ENCODE results near the gene MAP3K13.

Gene MAP3K13

DNA sequence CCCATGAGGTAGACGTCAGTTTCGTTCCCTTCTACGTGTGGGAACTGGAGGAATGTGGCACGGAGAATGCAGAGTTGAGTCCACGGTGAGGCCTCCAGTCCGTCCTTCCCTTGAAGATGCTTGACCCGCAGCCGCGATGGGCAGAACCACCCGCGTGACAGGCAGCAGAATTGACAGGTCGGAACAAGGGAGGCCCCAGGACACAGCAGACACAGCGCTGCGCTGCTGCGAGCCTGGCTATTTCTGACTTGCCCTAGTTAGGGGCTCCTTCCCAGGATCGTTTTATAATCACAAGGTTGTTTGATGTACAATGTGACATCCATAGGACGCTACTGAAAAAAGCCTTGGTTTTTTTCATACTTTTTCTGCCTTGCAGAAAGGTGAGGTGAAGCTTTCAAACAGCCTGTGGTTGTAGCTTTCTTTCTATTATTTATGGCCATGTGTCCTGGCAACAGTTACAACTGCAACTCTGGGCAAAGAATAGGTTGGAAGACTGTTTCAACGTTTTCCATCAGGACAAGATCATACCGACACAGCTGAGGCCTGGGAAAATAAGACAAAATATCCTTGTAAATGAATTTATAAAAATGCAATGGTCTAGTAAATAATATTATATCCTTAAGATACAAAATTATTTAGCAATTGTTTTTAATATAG is 145.5 kb downstream of the MAP3K13 start:
- DNase-seq (ENCODE audit: low read depth in 2 of 2) = no peak

DNA sequence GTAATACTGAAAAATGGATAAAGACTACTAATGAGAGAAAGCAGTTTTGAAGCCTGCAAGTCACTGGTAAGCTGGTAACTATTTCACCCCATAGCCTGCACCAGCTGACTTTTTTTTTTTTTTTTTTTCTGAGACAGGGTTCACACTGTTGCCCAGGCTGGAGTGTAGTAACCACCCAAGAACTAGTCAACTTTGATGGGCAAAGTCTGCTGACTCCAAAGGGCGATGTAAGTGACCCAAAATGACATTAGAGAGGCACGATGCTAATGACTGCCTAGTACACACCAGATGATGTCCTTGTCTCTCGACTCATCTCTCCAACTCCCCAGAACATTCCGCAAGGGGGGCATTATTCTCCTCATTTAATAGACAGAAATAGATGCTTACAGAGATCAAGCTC is 148.8 kb downstream of the MAP3K13 start:
- no peak for DNase-seq (ENCODE audit: low read depth in 2 of 2)

DNA sequence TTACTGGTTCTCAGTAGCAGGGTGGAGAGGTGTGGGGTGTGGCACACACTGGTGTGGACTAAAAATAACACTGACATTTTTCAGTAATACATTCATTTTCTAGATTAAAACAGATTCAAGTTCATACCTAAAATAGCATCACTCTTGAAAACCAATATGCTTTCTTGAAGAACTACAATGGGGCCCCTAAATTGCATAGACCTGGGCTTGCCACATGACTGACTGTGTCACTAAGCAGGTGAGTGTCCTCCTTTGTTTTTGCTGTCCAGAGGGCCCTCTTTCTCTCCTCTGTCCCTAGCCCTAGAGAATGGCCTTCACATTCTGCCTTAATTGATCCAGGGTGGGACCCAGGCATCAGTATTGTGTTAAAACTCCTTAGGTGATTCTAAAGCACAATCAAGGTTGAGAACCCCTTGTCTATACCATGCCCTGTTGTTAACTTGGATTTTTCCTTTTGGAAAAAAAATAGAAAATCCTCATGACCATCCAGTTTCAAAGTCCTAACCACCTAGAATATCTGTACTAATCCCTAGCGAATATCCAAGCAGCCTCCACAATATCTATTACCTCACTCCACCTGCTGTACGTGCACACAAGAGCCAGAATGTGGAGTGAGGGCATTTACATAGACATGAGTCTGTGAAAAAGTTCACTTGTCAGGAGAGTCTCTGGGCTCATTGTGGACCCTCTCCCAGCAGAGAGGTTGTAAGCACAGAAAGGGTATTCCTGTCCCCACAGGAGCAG is 154.6 kb downstream of the MAP3K13 start:
- DNase-seq (ENCODE audit: low read depth in 2 of 2) = no peak

DNA sequence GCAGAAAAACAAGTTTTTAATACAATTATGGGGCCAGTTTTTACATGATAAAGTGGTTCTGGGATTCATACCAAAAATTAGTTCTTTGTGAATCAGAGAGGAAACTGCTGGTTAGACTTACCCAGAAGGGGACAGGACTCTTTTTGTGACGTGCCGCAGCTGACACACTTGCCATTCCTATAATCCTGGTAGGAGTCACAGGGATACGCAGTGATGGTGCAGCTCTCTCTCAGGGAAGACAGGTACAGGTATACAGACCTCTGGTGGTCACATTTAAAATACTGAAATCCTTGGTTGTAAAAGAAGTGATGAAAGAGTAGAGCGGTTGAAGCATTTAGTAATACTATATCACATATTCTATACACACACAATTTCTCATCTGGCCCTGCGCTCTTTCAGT is 156.1 kb downstream of the MAP3K13 start:
- DNase-seq (ENCODE audit: low read depth in 2 of 2) = no peak

DNA sequence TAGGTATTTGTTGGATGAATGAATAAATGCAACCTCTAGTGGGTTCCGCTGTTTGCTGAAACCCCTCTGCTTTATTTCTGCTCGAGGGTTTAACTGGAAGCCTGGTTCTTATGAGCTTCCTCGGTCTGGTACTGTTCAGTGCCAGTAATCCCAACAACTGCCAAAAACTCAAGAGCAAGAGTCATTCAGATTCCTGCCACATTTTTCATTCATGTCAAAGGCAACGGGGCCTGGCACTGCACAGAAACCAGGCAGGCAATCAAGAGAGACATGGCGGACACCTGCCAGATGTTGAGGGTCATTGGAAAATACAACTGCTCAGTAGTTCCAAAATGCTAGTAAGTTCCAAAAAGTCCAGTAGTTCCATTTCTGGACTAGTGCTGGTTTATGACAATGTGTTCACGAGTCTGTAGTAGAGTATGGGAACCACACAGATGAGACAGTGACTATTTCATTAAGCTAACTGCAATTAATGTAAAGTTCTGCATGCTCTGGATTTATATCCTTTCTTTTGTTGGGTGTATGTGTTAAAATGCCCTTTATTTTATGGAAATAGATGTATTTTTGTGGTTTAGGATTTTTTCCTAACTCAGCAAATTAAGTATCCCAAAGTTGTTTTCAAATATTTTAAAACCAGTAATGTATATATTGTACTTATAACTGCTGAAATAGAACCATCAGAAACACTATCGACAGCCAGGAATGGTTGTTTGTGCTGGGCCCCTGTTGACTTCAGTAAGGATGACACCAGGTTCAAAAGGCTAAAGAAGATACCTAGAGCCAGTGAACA is 158.6 kb downstream of the MAP3K13 start:
- DNase-seq (ENCODE audit: low read depth in 2 of 2) = no peak

DNA sequence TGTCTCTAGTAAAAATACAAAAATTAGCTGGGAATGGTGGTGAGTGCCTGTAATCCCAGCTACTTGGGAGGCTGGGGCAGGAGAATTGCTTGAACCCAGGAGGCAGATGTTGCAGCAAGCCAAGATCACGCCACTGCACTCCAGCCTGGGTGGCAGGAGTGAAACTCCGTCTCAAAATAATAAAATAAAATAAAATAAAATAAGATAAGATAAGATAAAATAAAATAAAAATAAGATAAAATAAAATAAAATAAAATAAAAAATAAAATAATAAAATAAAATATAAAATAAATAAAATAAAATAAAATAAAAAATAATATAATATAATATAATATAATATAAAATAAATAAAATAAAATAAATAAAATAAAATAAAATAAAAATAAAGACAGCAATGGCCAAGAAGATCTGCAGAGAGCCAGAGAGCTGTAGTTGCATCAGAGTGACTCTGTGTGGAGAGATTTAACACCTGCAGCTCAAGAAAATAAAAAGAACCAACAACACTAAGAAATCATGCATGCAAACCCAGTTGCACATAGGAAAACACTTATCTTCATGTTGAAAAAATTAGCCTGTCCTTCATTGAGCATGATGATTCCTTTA is 163.5 kb downstream of the MAP3K13 start:
- DNase-seq (ENCODE audit: low read depth in 2 of 2) = no peak

DNA sequence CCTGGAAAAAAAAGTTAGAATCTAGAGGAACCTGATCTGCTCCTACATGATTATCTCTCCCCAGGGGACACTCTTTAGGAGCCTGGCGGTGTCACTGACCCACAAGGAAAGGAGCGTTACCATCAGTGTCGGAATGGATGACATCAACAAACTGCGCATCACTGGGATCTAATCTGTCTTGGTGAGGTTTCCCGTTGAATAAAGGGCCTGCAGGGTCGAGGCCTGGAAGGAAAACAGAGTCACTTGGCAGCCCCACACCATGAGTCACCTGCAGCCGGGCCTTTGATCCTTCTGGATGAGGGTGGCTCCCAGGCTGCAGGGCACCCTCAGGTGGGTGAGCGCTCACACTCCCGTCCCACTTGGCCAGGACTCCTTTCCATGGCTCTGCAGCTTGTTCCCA is 164.4 kb downstream of the MAP3K13 start:
- DNase-seq (ENCODE audit: low read depth in 2 of 2) = no peak

DNA sequence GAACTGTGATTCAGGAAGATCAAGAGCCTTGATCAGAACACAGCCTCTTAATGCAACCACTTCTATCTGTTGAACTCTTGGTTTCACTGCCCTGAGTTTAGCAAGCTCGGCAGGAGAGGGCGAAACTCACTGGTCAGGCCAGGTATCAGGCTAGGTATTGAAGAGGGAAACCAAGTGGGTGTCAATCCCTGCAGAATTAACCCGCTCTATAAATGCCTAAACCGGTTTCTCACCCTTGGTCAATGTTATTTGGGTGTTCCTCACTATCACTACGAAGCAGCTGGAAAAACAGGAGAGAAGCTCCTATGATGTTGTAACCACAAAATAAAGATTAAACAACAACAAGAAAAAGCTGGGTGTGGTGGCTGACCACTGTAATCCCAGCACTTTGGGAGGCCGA is 165.6 kb downstream of the MAP3K13 start:
- no peak for DNase-seq (ENCODE audit: low read depth in 2 of 2)

DNA sequence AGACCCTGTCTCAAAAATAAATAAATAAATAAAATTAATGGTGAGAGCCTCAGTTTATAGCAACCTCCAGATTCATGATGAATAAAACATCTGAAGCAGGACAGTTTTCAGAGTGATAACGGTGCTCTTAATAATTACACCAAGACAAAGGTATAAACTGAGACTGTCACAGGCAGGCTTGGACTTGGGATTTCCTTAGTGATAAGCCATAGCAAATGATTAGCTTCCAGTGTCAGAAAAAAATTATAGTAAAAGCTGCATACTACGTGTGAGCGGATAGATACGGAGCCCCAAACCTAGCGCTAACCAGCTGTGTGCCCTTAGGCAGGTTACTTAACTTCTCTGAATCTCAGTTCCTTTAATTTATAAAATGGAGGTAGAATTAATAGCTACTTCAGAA is 167.9 kb downstream of the MAP3K13 start:
- DNase-seq (ENCODE audit: low read depth in 2 of 2) = no peak

DNA sequence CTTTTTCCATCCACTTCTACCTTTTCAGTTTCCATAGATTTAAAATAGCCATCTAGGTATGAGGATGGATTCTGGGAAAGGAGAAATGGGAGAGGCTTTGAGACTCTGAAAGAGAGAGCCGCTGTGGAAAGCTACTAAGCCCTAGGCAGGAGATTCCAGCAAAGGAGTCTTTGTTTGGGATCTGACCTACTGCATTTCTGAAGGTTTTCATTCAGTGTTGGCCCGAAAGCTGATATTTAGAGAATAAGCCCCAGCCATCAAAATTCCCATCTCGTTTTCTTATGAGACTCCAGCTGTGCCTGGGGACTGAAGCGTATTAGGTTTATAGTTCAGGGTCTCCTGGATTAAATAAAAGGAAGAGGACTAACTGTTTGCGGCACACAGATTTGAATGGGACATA is 170.0 kb downstream of the MAP3K13 start:
- DNase-seq (ENCODE audit: low read depth in 2 of 2) = no peak

DNA sequence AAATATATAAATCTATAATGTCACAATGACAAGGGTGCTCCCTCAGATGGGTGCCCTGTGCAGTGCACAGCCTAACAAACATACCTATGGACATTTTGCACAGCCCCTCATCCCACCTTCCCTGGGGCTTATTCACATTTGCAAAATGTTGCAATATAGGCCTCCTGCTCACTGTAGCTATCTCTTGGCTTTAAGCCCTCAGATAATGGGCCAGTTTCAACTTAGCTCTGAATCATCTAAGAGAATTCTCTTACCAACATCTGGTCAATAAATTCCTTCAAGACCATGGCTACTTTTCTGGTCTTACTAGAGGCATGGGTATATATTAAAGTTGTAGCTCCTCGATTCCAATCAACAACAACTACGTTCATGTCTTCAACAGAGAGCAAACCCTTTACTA is 171.6 kb downstream of the MAP3K13 start:
- DNase-seq (ENCODE audit: low read depth in 2 of 2) = no peak

DNA sequence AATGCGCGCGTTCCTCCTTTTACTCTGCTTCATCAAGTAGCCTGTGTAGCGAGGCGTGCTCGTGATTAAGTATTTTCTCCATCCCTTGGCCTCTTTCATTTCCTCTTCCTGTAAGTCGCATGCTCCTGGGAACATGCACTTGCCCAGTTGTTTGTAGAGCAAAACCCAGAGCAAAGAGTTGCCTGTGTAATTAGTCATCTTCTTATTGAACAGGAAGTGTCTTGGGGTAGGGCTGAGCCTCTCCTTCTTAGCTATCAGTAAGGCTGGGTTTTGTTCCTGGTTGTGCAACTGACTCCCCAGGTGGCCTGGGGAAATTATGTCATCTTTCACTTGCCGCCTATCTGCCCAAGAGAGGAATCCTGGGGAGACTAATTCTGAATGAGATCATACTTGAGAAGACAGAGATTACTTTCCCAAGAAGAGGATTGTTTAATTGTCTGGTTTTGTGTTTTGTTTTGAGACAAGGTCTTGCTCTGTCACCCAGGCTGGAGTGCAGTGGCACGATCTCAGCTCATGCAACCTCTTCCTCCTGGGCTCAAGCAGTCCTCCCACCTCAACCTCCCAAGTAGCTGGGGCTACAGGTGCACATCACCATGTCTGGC is 174.5 kb downstream of the MAP3K13 start:
- DNase-seq (ENCODE audit: low read depth in 2 of 2) = no peak
